Pancreas (tissue), 10 donors: ENCODE results near the gene LASP1. TPM values are rescaled to one million over a fixed set of nuclear protein-coding genes. Genes with fewer than 3 reads are reported as not detected.
A peak's percentile ranks its signal among the peaks of the same experiment; 100 is the strongest.

Source experiments
- ATAC-seq, 4 donors: fragments of 200-7000 bp; cut with Tn5 transposase; one replicate each; pipeline versions ENCODE4 v1.8.0 to v1.9.1; 2020; ENCODE audit warnings: mild to moderate bottlenecking in 4 of 4, moderate library complexity in 4 of 4
- DNase-seq, 6 donors: peaks; one replicate each; pipeline ENCODE4 v3.0.0-alpha.2; 2020
- FAIRE-seq: peaks from 2 replicates; lab custom pipeline; 2012; peaks lifted over from hg19 to GRCh38; lab: Jason Lieb, UNC
- H3K27ac ChIP-seq, 4 donors: fragments of 200-600 bp; sonication (generic); 1 replicate in 3 of 4; 2 replicates in 1 of 4; pipeline versions ENCODE4 v1.5.0 to v1.8.0; 2020
- H3K27me3 ChIP-seq, 4 donors: fragments of 200-600 bp; one replicate each; pipeline ENCODE4 v1.8.0; 2021
- H3K36me3 ChIP-seq, 3 donors: fragments of 200-600 bp; sonication (generic) in 1 of 3; one replicate each; pipeline versions ENCODE4 v1.5.0 to v1.8.0; 2020 to 2021
- H3K4me1 ChIP-seq, 3 donors: fragments of 200-600 bp; one replicate each; pipeline ENCODE4 v1.8.0; 2021
- H3K4me3 ChIP-seq, 4 donors: fragments of 200-600 bp; sonication (generic) in 2 of 4; one replicate each; pipeline versions ENCODE4 v1.5.0 to v1.8.0; 2020 to 2021
- H3K9me3 ChIP-seq, 4 donors: fragments of 200-600 bp; one replicate each; pipeline ENCODE4 v1.8.0; 2021
- CTCF ChIP-seq, 4 donors: fragments of 200-600 bp; sonication (generic) in 3 of 4; IDR thresholded peaks; one replicate each; pipeline versions ENCODE4 v1.5.0 to v1.8.0; 2021; ENCODE audit warnings: antibody characterized with exemption in 4 of 4
- WGBS, 2 donors: extraction: QIAGEN DNeasy Blood & Tissue Kit; methylation state at CpG; one replicate each; pipeline ENCODE4 v1.1.7; 2013; 5-methylcytosine and 5-hydroxymethylcytosine counted together
- intact Hi-C, 3 donors: fragments of 100-400 bp; cut with DNase I; formaldehyde crosslinking; loops; one replicate each; pipeline versions ENCODE4 v1.11.1 to v1.14.2; 2022
- polyA plus RNA-seq, 2 donors: library from polyadenylated mRNA; stranded (reverse); fragments of 200-250 nt; gene quantifications; one replicate each; pipeline ENCODE4 v1.2.3, GENCODE V29; 2013
- total RNA-seq, 6 donors: library from RNA; stranded (reverse); fragmentation: NEBNext Ultra II Directional in 4 of 6; extraction: Animal tissue kit (Norgen Biotek cat#: 25700) in 4 of 6; gene quantifications; one replicate each; pipeline versions ENCODE4 v1.2.1 to v1.2.4, GENCODE V29; 2021 to 2023
- donor health status: healthy with polysubstance abuse.
- donor health status: DM: no; HTN: no; CAD: no; lungs with moderate emphysema.
- donor health status: DM: no; HTN: no; CAD: no.
- donor health status: control.
- donor health status: control.
- donor health status: Bipolar disorder and iron deficiency.
- donor health status: DM: yes; HTN: yes; CAD: no.
- donor health status: DM: no; HTN: no; CAD: no.
- donor health status: DM: no; HTN: no; CAD: no.
- donor health status: DM: yes; HTN: yes; CAD: no.

LASP1 gene
- total and polyA plus RNA-seq, 8 donors = 35.7 to 98.6 (median 57.1) TPM

DNA sequence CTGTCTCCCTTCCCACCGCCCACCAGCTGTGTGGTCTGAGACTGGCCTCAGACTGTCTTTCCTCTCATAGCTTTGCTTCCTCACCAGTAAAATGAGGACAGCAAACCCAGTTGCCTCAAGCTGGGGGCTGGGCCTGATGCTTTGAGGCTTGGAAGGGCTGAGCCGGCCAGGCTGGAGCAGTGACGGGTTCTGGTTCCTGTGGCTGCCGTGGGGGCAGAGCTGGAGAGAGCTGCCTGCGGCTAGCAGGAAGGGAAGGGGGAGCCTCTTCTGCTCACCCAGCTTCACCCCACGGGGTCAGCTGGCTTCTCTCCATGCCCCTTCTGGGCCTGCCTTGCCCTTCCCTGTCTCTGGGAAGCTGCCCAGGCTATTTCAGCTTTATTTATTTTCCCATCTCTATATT, 23.7 kb downstream of the LASP1 start:
- peak in 3 of 4 donors; percentile 16 to 67 (median 48) for ATAC-seq
- WGBS, 2 donors = 75 to 76% methylated on average over 6 of the region's 6 CpGs
- no peak for FAIRE-seq

DNA sequence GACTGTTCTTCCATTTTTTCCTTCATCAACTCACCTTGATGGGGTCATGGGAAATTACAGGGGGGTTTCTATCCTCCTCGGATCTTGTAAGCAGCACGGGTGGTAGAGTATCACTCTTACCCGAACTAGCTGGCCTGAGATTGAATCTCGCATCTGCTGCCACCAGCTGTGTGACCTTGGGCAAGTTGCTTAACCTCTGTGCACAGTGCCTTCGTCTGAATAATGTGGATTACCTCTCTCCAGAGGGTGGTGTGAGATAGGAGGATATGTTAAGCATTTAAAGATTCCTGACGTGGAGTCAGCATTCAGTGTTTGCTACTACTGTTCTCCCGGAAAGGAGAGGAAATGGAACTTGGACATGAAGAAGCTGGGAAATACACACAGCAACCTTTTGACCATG, 24.4 kb downstream of the LASP1 start:
- ATAC-seq (peak in 3 of 4 donors; percentile 34 to 45 (median 41)), FAIRE-seq (no peak), DNase-seq (no peak)
- Histone ChIP-seq H3K27ac (no peak overlapping the region), H3K27me3 (no peaks in the 10 kb centered on the region), H3K9me3 (no peaks in the 10 kb centered on the region), H3K36me3 (peaks cover 0 to 49% (median 6%) of the 10 kb centered on the region in 3 donors), H3K4me3 (no peak overlapping the region), H3K4me1 (peaks cover 0 to 14% (median 0%) of the 10 kb centered on the region in 3 donors)
- intact Hi-C loops = no loop called here
- TF ChIP-seq CTCF (IDR thresholded peaks at IDR 0.05) = no peak
- WGBS, 2 donors = 28 to 34% methylated on average over 7 of the region's 7 CpGs

More for the DNA sequence above, 23.7 kb downstream of the LASP1 start:
- H3K9me3 ChIP-seq = no peaks in the 10 kb centered on the region
- H3K27ac ChIP-seq = peak overlapping the region in 2 of 4 donors; percentile 41 to 48
- peaks cover 0 to 14% (median 0%) of the 10 kb centered on the region in 3 donors for H3K4me1 ChIP-seq
- no peaks in the 10 kb centered on the region for H3K27me3 ChIP-seq
- H3K36me3 ChIP-seq = peaks cover 0 to 48% (median 6%) of the 10 kb centered on the region in 3 donors
- TF ChIP-seq CTCF (IDR thresholded peaks at IDR 0.05) = no peak
- no peak overlapping the region for H3K4me3 ChIP-seq
- intact Hi-C loops = no loop called here
- DNase-seq = no peak

DNA sequence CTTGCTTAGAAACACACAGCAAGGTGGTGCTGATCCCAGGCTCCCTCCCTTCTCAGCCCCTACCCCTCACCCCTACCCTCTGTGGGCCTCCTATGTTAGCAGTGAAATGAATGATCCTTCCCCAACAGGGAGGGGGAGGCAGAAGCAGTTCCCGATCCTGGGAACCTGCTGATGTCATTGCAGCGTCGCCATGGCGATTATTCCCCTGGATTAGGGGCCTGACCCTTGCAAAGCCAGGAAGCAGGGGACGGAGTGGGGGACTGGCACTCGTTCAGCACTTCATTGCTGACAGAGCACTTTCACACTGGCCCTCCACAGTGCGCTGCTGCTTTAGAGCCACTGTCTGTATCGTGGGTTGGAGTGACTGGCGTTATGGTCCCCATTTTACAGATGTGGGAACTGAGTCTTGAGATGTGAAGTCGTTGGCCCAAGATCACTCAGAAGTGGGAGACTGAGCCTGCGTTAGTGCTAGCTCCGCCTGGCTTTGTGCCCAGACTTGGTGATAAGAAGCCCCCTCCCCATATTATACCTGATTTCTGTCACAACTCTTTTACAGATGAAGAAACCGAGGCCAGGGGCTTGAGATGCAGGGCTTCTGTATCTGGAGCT, 26.6 kb downstream of the LASP1 start:
- intact Hi-C loops = no loop called here
- TF ChIP-seq CTCF (IDR thresholded peaks at IDR 0.05) = no peak
- Histone ChIP-seq H3K36me3 (peaks cover 0 to 32% (median 6%) of the 10 kb centered on the region in 3 donors), H3K27me3 (no peaks in the 10 kb centered on the region), H3K4me1 (peaks cover 0 to 17% (median 0%) of the 10 kb centered on the region in 3 donors), H3K4me3 (no peak overlapping the region), H3K9me3 (no peaks in the 10 kb centered on the region), H3K27ac (no peak overlapping the region)
- no peak for DNase-seq
- FAIRE-seq = no peak
- WGBS, 2 donors = 75 to 79% methylated on average over 13 of the region's 13 CpGs
- no peak for ATAC-seq

DNA sequence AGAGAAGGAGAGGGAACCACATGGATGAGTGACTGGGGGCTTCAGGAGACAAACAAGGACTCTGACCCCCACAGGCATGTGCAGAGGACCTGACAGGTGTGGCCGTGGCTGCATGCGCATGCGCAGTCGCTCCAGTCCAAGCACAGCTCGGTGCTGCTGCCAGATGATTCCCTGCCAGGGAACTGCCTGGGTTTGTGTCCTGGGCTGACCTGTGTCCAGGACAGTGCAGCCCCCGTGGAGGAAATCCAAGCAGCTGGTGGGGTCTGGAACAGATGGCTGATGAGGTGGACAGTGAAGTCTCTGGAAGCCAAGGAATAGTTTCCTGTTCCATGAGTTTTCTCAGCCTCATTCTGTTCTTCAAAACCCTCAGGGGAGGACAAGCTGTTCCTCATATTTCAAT, 27.3 kb downstream of the LASP1 start:
- no peak for TF ChIP-seq CTCF (IDR thresholded peaks at IDR 0.05)
- H3K9me3 ChIP-seq = no peaks in the 10 kb centered on the region
- intact Hi-C loops = no loop called here
- DNase-seq (no peak), ATAC-seq (peak in 1 of 4 donors; percentile 12), FAIRE-seq (no peak)
- H3K4me3 ChIP-seq = no peak overlapping the region
- peaks cover 0 to 17% (median 0%) of the 10 kb centered on the region in 3 donors for H3K4me1 ChIP-seq
- H3K36me3 ChIP-seq = peaks cover 0 to 28% (median 6%) of the 10 kb centered on the region in 3 donors
- peak overlapping the region in 1 of 4 donors; percentile 19 for H3K27ac ChIP-seq
- WGBS, 2 donors = 45 to 47% methylated on average over 6 of the region's 6 CpGs
- H3K27me3 ChIP-seq = no peaks in the 10 kb centered on the region

DNA sequence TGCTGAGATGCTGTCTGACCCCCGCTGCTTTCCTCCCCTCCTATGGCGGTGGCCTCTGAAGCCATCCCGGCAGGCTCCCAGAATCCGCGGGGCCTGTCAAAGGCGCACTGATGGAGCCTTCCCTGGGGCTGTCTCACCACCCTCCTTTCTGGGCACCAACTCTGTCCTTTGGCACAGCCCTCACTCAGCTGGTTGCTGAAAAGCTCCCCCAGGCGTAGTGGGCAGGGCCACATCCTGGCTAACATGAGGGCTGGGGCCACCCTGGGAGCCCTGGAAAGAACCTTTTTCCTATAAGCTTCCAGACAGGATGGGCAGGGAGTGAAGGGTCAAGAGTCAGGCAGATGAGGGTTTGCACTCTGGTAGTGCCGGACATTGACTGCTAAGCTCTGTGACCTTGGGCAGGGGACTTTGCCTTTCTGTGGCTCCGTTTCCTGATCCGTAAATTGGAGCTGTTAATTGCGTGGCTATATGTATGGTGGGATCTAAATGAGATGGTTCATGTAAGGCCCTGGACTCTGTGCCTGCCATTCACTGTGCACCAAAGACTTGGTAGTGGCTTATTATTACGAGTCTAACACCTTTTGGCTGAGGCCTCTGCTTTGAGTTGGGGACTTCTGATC, 27.9 kb downstream of the LASP1 start:
- no peaks in the 10 kb centered on the region for H3K9me3 ChIP-seq
- no peak for TF ChIP-seq CTCF (IDR thresholded peaks at IDR 0.05)
- FAIRE-seq = no peak
- H3K27me3 ChIP-seq = no peaks in the 10 kb centered on the region
- 72 to 77% methylated on average over 12 of the region's 12 CpGs for WGBS, 2 donors
- no peak for ATAC-seq
- H3K4me1 ChIP-seq = peaks cover 0 to 17% (median 0%) of the 10 kb centered on the region in 3 donors
- H3K36me3 ChIP-seq = peaks cover 0 to 28% (median 3%) of the 10 kb centered on the region in 3 donors
- H3K4me3 ChIP-seq = no peak overlapping the region
- DNase-seq = no peak
- peak overlapping the region in 2 of 4 donors; percentile 17 to 19 for H3K27ac ChIP-seq
- intact Hi-C loops = no loop called here
